GM10266 (cell line): ENCODE results near the gene PLXDC2.
A peak's percentile ranks its signal among the peaks of the same experiment; 100 is the strongest.

Source experiments
- DNase-seq: peaks from one replicate; pipeline ENCODE4 v3.0.0; 2012; ENCODE audit errors: extremely low spot score
- CTCF ChIP-seq: IDR thresholded peaks from 2 replicates; pipeline ENCODE4 v1.5.1; 2012; ENCODE audit warnings: mild to moderate bottlenecking, low read depth; ENCODE audit not compliant: control insufficient read depth, insufficient read depth; ENCODE audit errors: missing control alignments

Gene PLXDC2

DNA sequence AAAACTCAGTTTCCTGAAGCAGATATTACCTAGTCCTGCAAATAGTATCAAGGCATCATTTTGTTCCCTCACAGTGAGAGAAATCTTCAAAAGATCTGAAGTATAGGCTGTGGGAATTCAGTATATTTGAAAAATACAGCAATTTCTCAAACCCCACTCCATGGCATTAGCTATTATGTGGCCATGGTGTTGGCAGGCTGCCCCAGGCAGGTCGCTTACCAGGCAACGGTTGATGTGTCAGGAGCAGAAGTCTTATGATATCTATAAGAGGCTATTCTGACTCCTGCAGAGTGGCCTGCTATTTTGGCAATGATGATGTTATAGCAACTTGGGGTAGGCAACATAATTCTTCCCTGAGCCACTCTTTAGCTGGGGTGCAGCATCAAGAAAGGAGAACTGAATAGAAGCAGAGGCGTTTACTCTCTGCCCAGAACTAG lies 187.9 kb downstream of the PLXDC2 start:
- peak; percentile 10 for DNase-seq
- TF ChIP-seq CTCF = no peak

DNA sequence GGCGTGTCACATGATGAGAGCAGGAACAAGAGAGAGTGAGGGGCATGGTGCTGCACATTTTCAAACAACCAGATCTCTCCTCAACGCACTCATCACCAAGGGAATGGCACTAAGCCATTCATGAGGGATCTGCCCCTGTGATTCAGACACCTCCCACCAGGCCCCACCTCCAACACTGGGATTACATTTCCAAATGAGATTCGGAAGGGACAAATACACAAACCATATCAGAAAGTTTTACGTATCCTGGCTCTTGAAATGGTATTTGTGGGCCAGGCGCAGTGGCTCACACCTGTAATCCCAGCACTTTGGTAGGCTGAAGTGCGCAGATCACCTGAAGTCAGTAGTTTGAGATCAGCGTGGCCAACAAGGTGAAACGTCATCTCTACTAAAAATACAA lies 189.4 kb downstream of the PLXDC2 start:
- no peak for TF ChIP-seq CTCF
- DNase-seq = no peak

DNA sequence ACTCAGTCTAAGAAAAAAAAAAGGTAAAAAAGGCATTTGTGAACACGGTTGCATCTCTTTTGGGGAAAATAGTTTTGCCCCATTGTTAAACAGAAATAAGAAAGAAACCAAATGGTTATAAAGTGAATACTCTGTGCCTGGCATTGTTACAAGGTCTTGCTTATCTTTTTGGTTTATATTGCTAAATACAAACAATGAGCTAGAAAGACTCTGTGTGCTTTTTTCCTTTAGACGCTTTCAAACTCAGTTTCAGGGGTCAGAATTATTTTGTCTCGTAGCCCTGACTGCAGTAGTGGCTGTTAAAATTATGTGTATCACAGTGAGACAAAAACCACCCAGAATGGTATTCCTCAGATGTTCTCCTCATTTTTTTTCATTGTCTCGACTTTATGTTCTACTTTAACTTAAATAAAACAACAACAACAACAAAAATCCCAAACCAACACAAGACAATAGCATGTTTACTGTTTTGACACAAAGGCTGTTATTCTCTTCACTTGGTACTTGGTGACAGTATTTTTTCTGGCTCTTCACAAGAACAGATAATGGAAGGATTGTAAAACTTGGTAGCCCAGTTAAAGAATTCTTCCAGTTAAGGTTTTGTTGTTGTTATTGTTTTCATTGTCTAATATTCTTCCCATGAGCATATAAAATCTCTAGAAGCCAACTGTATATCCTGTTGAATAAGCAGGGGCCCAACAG lies 190.1 kb downstream of the PLXDC2 start:
- DNase-seq = no peak
- TF ChIP-seq CTCF = no peak

DNA sequence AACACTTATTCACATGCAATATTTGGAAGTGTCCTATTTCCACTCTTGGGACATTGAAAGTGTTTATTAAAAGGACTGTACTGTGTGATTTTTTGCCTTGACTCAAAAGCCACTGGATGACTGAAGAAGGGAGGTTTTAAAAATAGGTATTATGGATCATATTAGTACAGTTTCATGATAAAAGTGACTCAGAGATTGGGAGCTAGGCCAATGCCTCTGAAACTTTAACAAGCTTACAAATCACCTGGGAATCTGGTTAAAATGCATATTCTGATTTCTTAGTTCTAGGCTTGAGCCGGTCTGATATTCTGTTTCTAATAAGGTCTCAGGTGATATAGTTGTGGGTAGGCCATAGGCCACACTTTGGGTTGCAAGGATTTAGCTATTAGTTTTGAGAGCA lies 191.2 kb downstream of the PLXDC2 start:
- no peak for TF ChIP-seq CTCF
- no peak for DNase-seq

DNA sequence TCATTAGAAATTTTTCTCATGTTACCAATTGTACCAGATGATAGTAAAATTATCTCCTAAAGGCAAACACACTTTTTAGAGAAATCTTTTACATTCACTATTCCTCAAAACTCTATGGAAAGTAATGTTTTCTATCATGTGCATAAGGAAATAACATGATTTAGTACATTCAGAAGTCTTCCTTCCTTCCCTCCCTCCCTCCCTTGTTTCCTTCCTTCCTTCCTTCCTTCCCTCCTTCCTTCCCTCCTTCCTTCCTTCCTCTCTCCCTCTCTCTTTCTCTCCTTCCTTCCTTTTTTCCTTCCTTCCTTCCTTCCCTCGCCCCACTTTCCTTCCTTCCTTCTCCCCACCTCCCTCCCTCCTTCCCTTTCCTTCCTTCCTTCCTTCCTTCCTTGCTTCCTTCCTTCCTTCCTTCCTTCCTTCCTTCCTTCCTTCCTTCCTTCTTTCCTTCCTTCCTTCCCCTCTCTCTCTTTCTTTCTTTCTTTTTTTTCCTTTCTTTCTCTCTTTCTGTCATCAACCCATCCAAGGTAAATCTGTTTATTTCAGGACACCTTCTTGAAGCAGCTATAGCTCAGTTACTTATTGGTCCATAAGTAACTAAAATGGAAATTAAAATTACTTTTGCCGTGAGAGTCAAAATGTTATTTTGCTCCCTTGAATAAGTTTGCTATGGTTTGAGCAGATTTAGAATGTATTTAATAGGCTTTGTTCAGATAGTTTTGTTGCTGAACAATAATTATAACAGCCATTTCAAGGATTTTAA lies 197.9 kb downstream of the PLXDC2 start:
- no peak for TF ChIP-seq CTCF
- no peak for DNase-seq

- TF ChIP-seq CTCF = no peak
- DNase-seq = no peak
Observed at GRCh38 chr10:20017961-20018360, 201.7 kb downstream of the PLXDC2 start.

- DNase-seq = no peak
- TF ChIP-seq CTCF = no peak
Observed at GRCh38 chr10:20020677-20021076, 204.4 kb downstream of the PLXDC2 start.
